ENCODE measurements around the gene LRCH2.
"Not testable (repeated sequence)": the region's sequence is repeated elsewhere in the genome, so short reads cannot be mapped to it uniquely, and the experiment has no call there.

- not testable (repeated sequence) for TF ChIP-seq KAT7 (CRISPR knock-in tag; IDR thresholded peaks at IDR 0.05; ENCODE audit: borderline replicate concordance); POLR3G (IDR thresholded peaks at IDR 0.05; ENCODE audit: extremely low read depth, insufficient read length, insufficient replicate concordance); ZFP91 (CRISPR knock-in tag; IDR thresholded peaks at IDR 0.05); ZNF76 (CRISPR knock-in tag; IDR thresholded peaks at IDR 0.05; ENCODE audit: borderline replicate concordance); E2F6 (IDR thresholded peaks at IDR 0.05; ENCODE audit: borderline replicate concordance in 1 of 2, extremely low read depth in 1 of 2, insufficient read depth in 1 of 2, insufficient read length in 1 of 2, low read depth in 1 of 2, low read length in 1 of 2, poor library complexity in 1 of 2, severe bottlenecking in 1 of 2); DIDO1 (tag; IDR thresholded peaks at IDR 0.05; ENCODE audit: low read depth); ESRRB (CRISPR knock-in tag; IDR thresholded peaks at IDR 0.05; ENCODE audit: borderline replicate concordance)
- TF ChIP-seq, protein P1, sequence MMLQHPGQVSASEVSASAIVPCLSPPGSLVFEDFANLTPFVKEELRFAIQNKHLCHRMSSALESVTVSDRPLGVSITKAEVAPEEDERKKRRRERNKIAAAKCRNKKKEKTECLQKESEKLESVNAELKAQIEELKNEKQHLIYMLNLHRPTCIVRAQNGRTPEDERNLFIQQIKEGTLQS (IDR thresholded peaks at IDR 0.05) = not testable (repeated sequence)
- TF ChIP-seq, protein P1 (CRISPR knock-in tag; conservative IDR thresholded peaks at IDR 0.05) = not testable (repeated sequence)
- TF ChIP-seq, protein P2, sequence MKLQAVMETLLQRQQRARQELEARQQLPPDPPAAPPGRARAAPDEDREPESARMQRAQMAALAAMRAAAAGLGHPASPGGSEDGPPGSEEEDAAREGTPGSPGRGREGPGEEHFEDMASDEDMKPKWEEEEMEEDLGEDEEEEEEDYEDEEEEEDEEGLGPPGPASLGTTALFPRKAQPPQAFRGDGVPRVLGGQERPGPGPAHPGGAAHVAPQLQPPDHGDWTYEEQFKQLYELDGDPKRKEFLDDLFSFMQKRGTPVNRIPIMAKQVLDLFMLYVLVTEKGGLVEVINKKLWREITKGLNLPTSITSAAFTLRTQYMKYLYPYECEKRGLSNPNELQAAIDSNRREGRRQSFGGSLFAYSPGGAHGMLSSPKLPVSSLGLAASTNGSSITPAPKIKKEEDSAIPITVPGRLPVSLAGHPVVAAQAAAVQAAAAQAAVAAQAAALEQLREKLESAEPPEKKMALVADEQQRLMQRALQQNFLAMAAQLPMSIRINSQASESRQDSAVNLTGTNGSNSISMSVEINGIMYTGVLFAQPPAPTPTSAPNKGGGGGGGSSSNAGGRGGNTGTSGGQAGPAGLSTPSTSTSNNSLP (IDR thresholded peaks at IDR 0.05; ENCODE audit: borderline replicate concordance, low read depth, low read length) = not testable (repeated sequence)
- TF ChIP-seq, protein P3, sequence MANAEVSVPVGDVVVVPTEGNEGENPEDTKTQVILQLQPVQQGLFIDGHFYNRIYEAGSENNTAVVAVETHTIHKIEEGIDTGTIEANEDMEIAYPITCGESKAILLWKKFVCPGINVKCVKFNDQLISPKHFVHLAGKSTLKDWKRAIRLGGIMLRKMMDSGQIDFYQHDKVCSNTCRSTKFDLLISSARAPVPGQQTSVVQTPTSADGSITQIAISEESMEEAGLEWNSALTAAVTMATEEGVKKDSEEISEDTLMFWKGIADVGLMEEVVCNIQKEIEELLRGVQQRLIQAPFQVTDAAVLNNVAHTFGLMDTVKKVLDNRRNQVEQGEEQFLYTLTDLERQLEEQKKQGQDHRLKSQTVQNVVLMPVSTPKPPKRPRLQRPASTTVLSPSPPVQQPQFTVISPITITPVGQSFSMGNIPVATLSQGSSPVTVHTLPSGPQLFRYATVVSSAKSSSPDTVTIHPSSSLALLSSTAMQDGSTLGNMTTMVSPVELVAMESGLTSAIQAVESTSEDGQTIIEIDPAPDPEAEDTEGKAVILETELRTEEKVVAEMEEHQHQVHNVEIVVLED (CRISPR knock-in tag; IDR thresholded peaks at IDR 0.05) = not testable (repeated sequence)
Observed at GRCh38 chrX:115217346-115217745, 16.6 kb downstream of the LRCH2 start.

Measured in K562 (cell line).